EH (cell line): ENCODE results near the gene EIF2AK3.

ENCODE experiments used
- DNase-seq: peaks from one replicate; pipeline ENCODE4 v3.0.0-alpha.2; 2015; ENCODE audit warnings: low read depth

EIF2AK3 gene

GRCh38 chr2:88540346-88540745 lies 86.9 kb downstream of the EIF2AK3 start:
- peak; percentile 71 for DNase-seq

DNA sequence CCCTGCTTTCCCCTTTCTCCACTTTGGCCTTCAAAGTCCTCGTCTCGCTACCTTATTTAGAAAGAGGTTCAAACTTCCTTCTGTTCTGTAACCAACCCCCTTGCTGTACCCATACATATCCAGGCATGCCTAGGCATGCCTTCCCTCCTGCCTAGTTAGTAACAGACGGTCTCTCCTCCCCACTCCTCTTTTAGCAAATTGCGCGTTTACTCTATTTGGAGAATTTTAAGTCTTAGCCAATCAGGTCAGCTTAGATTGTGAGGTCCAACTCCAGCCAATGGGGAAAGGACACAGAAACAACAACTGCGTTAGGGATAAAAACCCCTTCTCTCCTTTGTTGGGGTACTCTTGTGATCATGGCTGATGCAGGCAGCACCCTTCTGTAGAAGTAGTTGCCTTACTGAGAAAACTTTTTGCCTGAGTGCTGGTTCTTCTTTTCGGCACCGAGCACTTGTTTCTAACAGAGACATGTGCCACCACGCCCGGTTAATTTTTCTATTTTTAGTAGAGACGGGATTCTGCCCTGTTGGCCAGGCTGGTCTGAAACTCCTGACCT lies 88.8 kb downstream of the EIF2AK3 start:
- DNase-seq, result no peak

GRCh38 chr2:88537640-88538039 lies 89.6 kb downstream of the EIF2AK3 start:
- no peak for DNase-seq

DNA sequence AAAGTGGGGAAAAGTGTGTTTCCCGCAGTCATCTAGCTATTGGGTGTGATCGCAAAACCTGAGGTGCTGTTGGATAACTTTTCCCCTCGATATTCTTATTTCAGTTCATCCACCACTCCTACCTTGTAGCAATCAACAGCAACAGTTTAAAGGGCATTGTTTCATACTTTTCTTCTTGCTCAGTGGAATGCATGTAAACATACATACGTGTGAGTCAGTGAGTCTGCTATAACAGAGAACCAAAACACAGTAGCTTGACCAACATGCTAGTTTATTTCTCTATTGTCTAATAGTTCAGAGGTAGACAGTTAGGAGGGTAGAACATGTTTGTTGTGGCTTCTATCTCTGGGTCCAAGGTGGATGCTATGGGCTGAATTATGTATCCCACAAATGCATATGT lies 97.2 kb downstream of the EIF2AK3 start:
- DNase-seq, result no peak

DNA sequence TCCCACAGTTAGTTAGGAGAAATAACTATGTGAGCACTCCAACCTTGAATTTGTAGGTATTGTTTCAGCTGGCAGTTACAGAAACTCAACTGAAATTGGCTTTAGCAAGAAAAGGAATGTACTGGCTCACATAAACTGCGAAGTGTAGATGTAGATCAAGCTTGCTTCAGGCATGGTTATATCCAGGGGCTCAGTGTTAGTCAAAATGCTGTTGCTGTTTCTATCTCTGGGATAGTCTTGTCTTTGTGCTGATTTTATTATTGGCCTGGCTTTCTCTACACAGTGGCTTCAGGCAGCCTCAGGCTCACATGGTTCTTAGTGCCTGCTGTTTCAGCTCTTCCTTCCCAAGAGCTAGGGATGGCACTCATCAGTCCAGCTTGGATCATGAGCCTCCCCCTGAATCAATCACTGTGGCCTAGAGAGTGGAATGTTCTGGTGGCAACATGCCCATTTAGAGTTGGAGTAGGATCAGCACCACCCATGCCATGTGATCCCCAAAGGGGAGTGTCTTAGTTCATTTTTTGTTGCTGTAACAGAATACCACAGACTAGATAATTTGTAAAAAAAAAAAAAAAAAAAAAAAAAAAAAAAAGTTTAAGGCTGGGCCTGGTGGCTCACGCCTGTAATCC lies 105.7 kb downstream of the EIF2AK3 start:
- peak; percentile 46 for DNase-seq

- no peak for DNase-seq
These were observed 109.5 kb downstream of the EIF2AK3 start for GRCh38 chr2:88517759-88518201.
